ENCODE results near the gene RLF. TPM values are rescaled to one million over a fixed set of nuclear protein-coding genes. Genes with fewer than 3 reads are reported as not detected.

RLF gene
- total and polyA plus RNA-seq, 10 of the 15 experiments (the other 5 are each of a cell fraction or from before 2014, with no cell fraction given): 2.0 to 19.8 (median 8.7) TPM

- no peak for TF ChIP-seq CTCF (IDR thresholded peaks at IDR 0.05 in 2 of 3, conservative IDR thresholded peaks at IDR 0.05 in 1 of 3; ENCODE audit: control insufficient read depth in 2 of 3, extremely low read depth in 1 of 3, insufficient read depth in 1 of 3, low read depth in 3 of 3, low read length in 3 of 3)
- TF ChIP-seq ZNF217 (IDR thresholded peaks at IDR 0.05): no peak
- TF ChIP-seq SMAD5 (IDR thresholded peaks at IDR 0.05; ENCODE audit: low read depth): peak; percentile 69
- no peak for TF ChIP-seq KDM1A (IDR thresholded peaks at IDR 0.05; ENCODE audit: borderline replicate concordance)
- TF ChIP-seq CHD1 (IDR thresholded peaks at IDR 0.05; ENCODE audit: low read depth, low read length): no peak
- no peak for TF ChIP-seq NFXL1 (IDR thresholded peaks at IDR 0.05; ENCODE audit: borderline replicate concordance)
- TF ChIP-seq ZBTB11 (CRISPR knock-in tag; IDR thresholded peaks at IDR 0.05): peak; percentile 92
- no peak; the same call in 1 of the 2 replicates for TF ChIP-seq MAX (IDR thresholded peaks at IDR 0.05; ENCODE audit: low read depth, low read length)
- peak; percentile 60; the same call in 1 of the 2 replicates for TF ChIP-seq SREBF1 (IDR thresholded peaks at IDR 0.05; ENCODE audit: low read length)
- TF ChIP-seq, protein P1, sequence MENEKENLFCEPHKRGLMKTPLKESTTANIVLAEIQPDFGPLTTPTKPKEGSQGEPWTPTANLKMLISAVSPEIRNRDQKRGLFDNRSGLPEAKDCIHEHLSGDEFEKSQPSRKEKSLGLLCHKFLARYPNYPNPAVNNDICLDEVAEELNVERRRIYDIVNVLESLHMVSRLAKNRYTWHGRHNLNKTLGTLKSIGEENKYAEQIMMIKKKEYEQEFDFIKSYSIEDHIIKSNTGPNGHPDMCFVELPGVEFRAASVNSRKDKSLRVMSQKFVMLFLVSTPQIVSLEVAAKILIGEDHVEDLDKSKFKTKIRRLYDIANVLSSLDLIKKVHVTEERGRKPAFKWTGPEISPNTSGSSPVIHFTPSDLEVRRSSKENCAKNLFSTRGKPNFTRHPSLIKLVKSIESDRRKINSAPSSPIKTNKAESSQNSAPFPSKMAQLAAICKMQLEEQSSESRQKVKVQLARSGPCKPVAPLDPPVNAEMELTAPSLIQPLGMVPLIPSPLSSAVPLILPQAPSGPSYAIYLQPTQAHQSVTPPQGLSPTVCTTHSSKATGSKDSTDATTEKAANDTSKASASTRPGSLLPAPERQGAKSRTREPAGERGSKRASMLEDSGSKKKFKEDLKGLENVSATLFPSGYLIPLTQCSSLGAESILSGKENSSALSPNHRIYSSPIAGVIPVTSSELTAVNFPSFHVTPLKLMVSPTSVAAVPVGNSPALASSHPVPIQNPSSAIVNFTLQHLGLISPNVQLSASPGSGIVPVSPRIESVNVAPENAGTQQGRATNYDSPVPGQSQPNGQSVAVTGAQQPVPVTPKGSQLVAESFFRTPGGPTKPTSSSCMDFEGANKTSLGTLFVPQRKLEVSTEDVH (IDR thresholded peaks at IDR 0.05; ENCODE audit: low read depth, partially characterized antibody): peak; percentile 94
- TF ChIP-seq BACH1 (IDR thresholded peaks at IDR 0.05; ENCODE audit: borderline replicate concordance): no peak
- peak; percentile 56 for TF ChIP-seq NKRF (conservative IDR thresholded peaks at IDR 0.05)
- TF ChIP-seq YY1 (IDR thresholded peaks at IDR 0.05; ENCODE audit: low read depth, low read length): peak; percentile 90
These were observed 96.7 kb downstream of the RLF start, which contains the start of gene ZMPSTE24 (continued) for GRCh38 chr1:40257688-40258444.

Measured in GM12878 (cell line).